CD4-positive, alpha-beta T cell treated with Interleukin-2 at 100 ng/mL for 4 hours (primary cell): ENCODE measurements around the gene HNRNPM.
"Not testable (repeated sequence)": the region's sequence is repeated elsewhere in the genome, so short reads cannot be mapped to it uniquely, and the experiment has no call there.

Source experiments
- DNase-seq: peaks from one replicate; pipeline ENCODE4 v3.0.0-alpha.2; 2020; ENCODE audit warnings: low spot score

Gene HNRNPM

GRCh38 chr19:8425331-8425730, 19.4 kb upstream of the HNRNPM start:
- DNase-seq, result not testable (repeated sequence)

- DNase-seq, result no peak
Measured at GRCh38 chr19:8426283-8426682, 18.5 kb upstream of the HNRNPM start.

- no peak for DNase-seq
Measured at GRCh38 chr19:8429044-8429443, 15.7 kb upstream of the HNRNPM start.

- no peak for DNase-seq
Measured at GRCh38 chr19:8429826-8430225, 14.9 kb upstream of the HNRNPM start.

GRCh38 chr19:8430650-8431049, 14.1 kb upstream of the HNRNPM start:
- no peak for DNase-seq

- DNase-seq, result no peak
Measured at GRCh38 chr19:8438236-8438635, 6.5 kb upstream of the HNRNPM start.

- no peak for DNase-seq
Measured at GRCh38 chr19:8441725-8442544, 2.8 kb upstream of the HNRNPM start.

- not testable (repeated sequence) for DNase-seq
Measured at GRCh38 chr19:8444140-8444676, 567 bp upstream of the HNRNPM start.

- DNase-seq, result peak; percentile 24
Measured at GRCh38 chr19:8445488-8446001, 770 bp downstream of the HNRNPM start.

- DNase-seq, result no peak
Measured at GRCh38 chr19:8446061-8446709, 1.4 kb downstream of the HNRNPM start.

GRCh38 chr19:8449830-8450229, 5.1 kb downstream of the HNRNPM start:
- DNase-seq, result no peak

- no peak for DNase-seq
Measured at GRCh38 chr19:8451377-8451776, 6.6 kb downstream of the HNRNPM start.

GRCh38 chr19:8451885-8452284, 7.1 kb downstream of the HNRNPM start:
- peak; percentile 40 for DNase-seq

- no peak for DNase-seq
Measured at GRCh38 chr19:8452446-8453123, 7.8 kb downstream of the HNRNPM start.

GRCh38 chr19:8453616-8454015, 8.8 kb downstream of the HNRNPM start:
- DNase-seq, result no peak

- DNase-seq, result no peak
Measured at GRCh38 chr19:8454218-8454617, 9.4 kb downstream of the HNRNPM start.

- DNase-seq, result no peak
Measured at GRCh38 chr19:8455018-8455417, 10.2 kb downstream of the HNRNPM start.

GRCh38 chr19:8456064-8456463, 11.3 kb downstream of the HNRNPM start:
- DNase-seq, result no peak

GRCh38 chr19:8457209-8457608, 12.4 kb downstream of the HNRNPM start:
- DNase-seq, result no peak

GRCh38 chr19:8457827-8458226, 13.1 kb downstream of the HNRNPM start:
- DNase-seq, result no peak

GRCh38 chr19:8458380-8458779, 13.6 kb downstream of the HNRNPM start:
- no peak for DNase-seq

GRCh38 chr19:8459095-8459494, 14.3 kb downstream of the HNRNPM start:
- no peak for DNase-seq
